TTC549 (cell line): ENCODE data around the gene PHF23.

Source experiments
- FAIRE-seq: peaks from 2 replicates; lab custom pipeline; 2012; peaks lifted over from hg19 to GRCh38; lab: Jason Lieb, UNC

The PHF23 gene

GRCh38 chr17:7239091-7240027, at the start of gene PHF23:
TSS of gene PHF23 (minus strand) at chr17:7239457. CDS start at chr17:7239279, 178 bp downstream.
- peak; percentile 93 for FAIRE-seq

GRCh38 chr17:7285679-7286078, 46.4 kb upstream of the PHF23 start:
- FAIRE-seq = no peak

GRCh38 chr17:7284911-7285310, 45.7 kb upstream of the PHF23 start:
- no peak for FAIRE-seq

GRCh38 chr17:7283471-7284216, 44.4 kb upstream of the PHF23 start:
- FAIRE-seq = no peak

GRCh38 chr17:7282752-7283321, 43.6 kb upstream of the PHF23 start:
- no peak for FAIRE-seq

GRCh38 chr17:7281953-7282751, 42.9 kb upstream of the PHF23 start:
- FAIRE-seq = no peak

GRCh38 chr17:7281074-7281952, 42.1 kb upstream of the PHF23 start, which contains the start of gene SLC2A4:
TSS of gene SLC2A4 (plus strand) at chr17:7281718. CDS start at chr17:7281935, 217 bp downstream.
- FAIRE-seq = peak; percentile 90

- peak; percentile 15 for FAIRE-seq
These were observed 41.3 kb upstream of the PHF23 start for GRCh38 chr17:7280519-7281073.

GRCh38 chr17:7279448-7279847, 40.2 kb upstream of the PHF23 start:
- no peak for FAIRE-seq

GRCh38 chr17:7266784-7267183, 27.5 kb upstream of the PHF23 start:
- no peak for FAIRE-seq

GRCh38 chr17:7263801-7264078, 24.5 kb upstream of the PHF23 start:
- no peak for FAIRE-seq

GRCh38 chr17:7262935-7263800, 23.9 kb upstream of the PHF23 start:
- FAIRE-seq = no peak

- FAIRE-seq = no peak
These were observed 23.1 kb upstream of the PHF23 start, which contains the start of gene CLDN7 for GRCh38 chr17:7262192-7262934. TSS of gene CLDN7 (minus strand) at chr17:7262478. CDS start at chr17:7262043, 435 bp downstream.

GRCh38 chr17:7261379-7262191, 22.3 kb upstream of the PHF23 start:
- no peak for FAIRE-seq

GRCh38 chr17:7260651-7261378, 21.6 kb upstream of the PHF23 start:
- FAIRE-seq = no peak

- FAIRE-seq = no peak
These were observed 20.9 kb upstream of the PHF23 start for GRCh38 chr17:7260151-7260550.

GRCh38 chr17:7259555-7259889, 20.3 kb upstream of the PHF23 start:
- FAIRE-seq = no peak
